Thoracic aorta (tissue), 2 donors: ENCODE data around the gene CKAP4. TPM values are rescaled to one million over a fixed set of nuclear protein-coding genes. Genes with fewer than 3 reads are reported as not detected.

Source experiments
- ATAC-seq: fragments of 150-250 bp; one replicate; pipeline ENCODE4 v1.8.0; 2017; ENCODE audit warnings: low read depth; ENCODE audit not compliant: insufficient number of reproducible peaks, low FRiP score
- DNase-seq: peaks from one replicate; pipeline ENCODE4 v3.0.0-alpha.2; 2020; ENCODE audit warnings: low spot score
- H3K27ac ChIP-seq, 2 donors: fragments of 200-600 bp; sonication (generic); 1 replicate in 1 of 2; 2 replicates in 1 of 2; pipeline ENCODE4 v1.5.1; 2016; ENCODE audit warnings: mild to moderate bottlenecking in 2 of 2, moderate library complexity in 2 of 2
- H3K27me3 ChIP-seq: fragments of 200-600 bp; sonication (generic); replicated peaks from 2 replicates; pipeline ENCODE4 v1.6.0; 2016; ENCODE audit warnings: mild to moderate bottlenecking; ENCODE audit not compliant: insufficient read depth
- H3K36me3 ChIP-seq: fragments of 200-600 bp; sonication (generic); one replicate; pipeline ENCODE4 v1.5.1; 2016
- H3K4me1 ChIP-seq, 2 donors: fragments of 200-600 bp; sonication (generic); 1 replicate in 1 of 2; 2 replicates in 1 of 2; pipeline versions ENCODE4 v1.5.1 to v1.6.0; 2016; ENCODE audit warnings: low read depth in 2 of 2, mild to moderate bottlenecking in 1 of 2; ENCODE audit not compliant: control insufficient read depth in 1 of 2
- H3K4me3 ChIP-seq: fragments of 200-600 bp; sonication (generic); 2 replicates; pipeline ENCODE4 v1.5.1; 2016; ENCODE audit warnings: mild to moderate bottlenecking
- H3K9me3 ChIP-seq: fragments of 200-600 bp; sonication (generic); 2 replicates; pipeline ENCODE4 v1.5.1; 2016
- CTCF ChIP-seq: fragments of 200-600 bp; sonication (generic); IDR thresholded peaks from one replicate; pipeline ENCODE4 v1.5.1; 2019; ENCODE audit warnings: antibody characterized with exemption
- total RNA-seq, 2 donors: library from RNA; depleted of rRNA; stranded (reverse); fragments of >200 nt; gene quantifications; one replicate each; pipeline versions ENCODE4 v1.1.0 to v1.2.3, GENCODE V29; 2016

The CKAP4 gene
- total RNA-seq, 2 donors from 2014 or later = 81.4 to 85.1 TPM

GRCh38 chr12:106190581-106190980 lies 57.2 kb downstream of the CKAP4 start:
- Histone ChIP-seq H3K4me3 (no peak overlapping the region), H3K9me3 (no peaks in the 10 kb centered on the region), H3K27me3 (no peaks in the 10 kb centered on the region), H3K4me1 (peaks cover 0 to 13% of the 10 kb centered on the region in 2 donors), H3K36me3 (no peaks in the 10 kb centered on the region), H3K27ac (no peak overlapping the region)
- TF ChIP-seq CTCF = no peak
- ATAC-seq (no peak), DNase-seq (no peak)

GRCh38 chr12:106189341-106189740 lies 58.5 kb downstream of the CKAP4 start:
- peaks cover 0 to under 1% of the 10 kb centered on the region in 2 donors for H3K4me1 ChIP-seq
- ATAC-seq = no peak
- TF ChIP-seq CTCF = no peak
- H3K36me3 ChIP-seq = no peaks in the 10 kb centered on the region
- H3K4me3 ChIP-seq = no peak overlapping the region
- no peaks in the 10 kb centered on the region for H3K27me3 ChIP-seq
- no peak overlapping the region for H3K27ac ChIP-seq
- no peak for DNase-seq
- H3K9me3 ChIP-seq = no peaks in the 10 kb centered on the region

- DNase-seq (no peak), ATAC-seq (no peak)
- Histone ChIP-seq H3K36me3 (no peaks in the 10 kb centered on the region), H3K4me1 (no peaks in the 10 kb centered on the region), H3K27ac (no peak overlapping the region), H3K4me3 (no peak overlapping the region), H3K9me3 (no peaks in the 10 kb centered on the region), H3K27me3 (no peaks in the 10 kb centered on the region)
- no peak for TF ChIP-seq CTCF
Observed at GRCh38 chr12:106188256-106188655, 59.6 kb downstream of the CKAP4 start.

Other genes starting within 250 kb of the CKAP4 start
- gene NUAK1, start 109.1 kb downstream of the CKAP4 start, total RNA-seq = 10 to 100 TPM; 20.0 to 31.4 TPM
- 10 to 100 TPM; 23.1 to 23.2 TPM for gene TCP11L2, start 54.7 kb upstream of the CKAP4 start, total RNA-seq
- gene POLR3B, start 109.7 kb upstream of the CKAP4 start, total RNA-seq = 1 to 10 TPM; 7.7 to 7.8 TPM